Mammary epithelial cell (primary cell): ENCODE data around the gene MMP7.

ENCODE experiments used
- EZH2 ChIP-seq: IDR thresholded peaks from 2 replicates; pipeline ENCODE4 v1.6.1; 2012; ENCODE audit warnings: low read length, inconsistent platforms, borderline replicate concordance
- TF ChIP-seq, protein P1 (sequence below), 2 donors: IDR thresholded peaks in 1 of 2; conservative IDR thresholded peaks in 1 of 2; 2 replicates each; pipeline ENCODE4 v1.5.1; 2011 to 2012; ENCODE audit warnings: inconsistent platforms in 2 of 2, low read length in 2 of 2, mild to moderate bottlenecking in 2 of 2, control low read depth in 1 of 2, low read depth in 1 of 2; ENCODE audit not compliant: insufficient read depth in 1 of 2; ENCODE audit errors: extremely low read depth in 1 of 2

DNA sequence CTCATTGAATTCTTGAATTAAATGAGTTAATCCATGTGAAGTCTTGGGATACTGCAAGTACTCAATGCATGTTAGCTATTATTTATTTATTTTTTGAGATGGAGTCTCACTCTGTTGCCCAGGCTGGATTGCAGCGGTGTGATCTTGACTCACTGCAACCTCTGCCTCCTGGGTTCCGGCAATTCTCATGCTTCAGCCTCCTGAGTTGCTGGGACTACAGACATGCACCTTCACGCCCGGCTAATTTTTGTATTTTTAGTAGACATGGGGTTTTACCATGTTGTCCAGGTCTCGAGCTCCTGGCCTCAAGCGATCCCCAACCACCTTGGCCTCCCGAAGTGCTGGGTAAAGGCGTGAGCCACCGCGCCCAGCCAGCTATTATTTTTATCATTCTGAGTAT lies 9.4 kb downstream of the MMP7 start:
- TF ChIP-seq, protein P1, sequence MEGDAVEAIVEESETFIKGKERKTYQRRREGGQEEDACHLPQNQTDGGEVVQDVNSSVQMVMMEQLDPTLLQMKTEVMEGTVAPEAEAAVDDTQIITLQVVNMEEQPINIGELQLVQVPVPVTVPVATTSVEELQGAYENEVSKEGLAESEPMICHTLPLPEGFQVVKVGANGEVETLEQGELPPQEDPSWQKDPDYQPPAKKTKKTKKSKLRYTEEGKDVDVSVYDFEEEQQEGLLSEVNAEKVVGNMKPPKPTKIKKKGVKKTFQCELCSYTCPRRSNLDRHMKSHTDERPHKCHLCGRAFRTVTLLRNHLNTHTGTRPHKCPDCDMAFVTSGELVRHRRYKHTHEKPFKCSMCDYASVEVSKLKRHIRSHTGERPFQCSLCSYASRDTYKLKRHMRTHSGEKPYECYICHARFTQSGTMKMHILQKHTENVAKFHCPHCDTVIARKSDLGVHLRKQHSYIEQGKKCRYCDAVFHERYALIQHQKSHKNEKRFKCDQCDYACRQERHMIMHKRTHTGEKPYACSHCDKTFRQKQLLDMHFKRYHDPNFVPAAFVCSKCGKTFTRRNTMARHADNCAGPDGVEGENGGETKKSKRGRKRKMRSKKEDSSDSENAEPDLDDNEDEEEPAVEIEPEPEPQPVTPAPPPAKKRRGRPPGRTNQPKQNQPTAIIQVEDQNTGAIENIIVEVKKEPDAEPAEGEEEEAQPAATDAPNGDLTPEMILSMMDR (conservative IDR thresholded peaks at IDR 0.05 in 1 of 2, IDR thresholded peaks at IDR 0.05 in 1 of 2; ENCODE audit: extremely low read depth in 1 of 2, insufficient read depth in 1 of 2, low read depth in 1 of 2, low read length in 2 of 2): no peak
- TF ChIP-seq EZH2: no peak
